PFSK-1 (cell line): ENCODE measurements around the gene ZNF418.

Experiments
- FOXP2 ChIP-seq: optimal IDR thresholded peaks from 2 replicates; pipeline ENCODE3; 2011; ENCODE audit warnings: borderline replicate concordance, control low read depth, inconsistent platforms; ENCODE audit not compliant: insufficient read depth; ENCODE audit errors: extremely low read length, extremely low read depth
- POLR2AphosphoS5 ChIP-seq: IDR thresholded peaks from 2 replicates; pipeline ENCODE4 v1.6.1; 2012; ENCODE audit warnings: low read depth, mild to moderate bottlenecking, control low read depth, low read length, moderate library complexity
- SIN3A ChIP-seq: IDR thresholded peaks from 2 replicates; pipeline ENCODE4 v1.6.1; 2012; ENCODE audit warnings: mild to moderate bottlenecking, low read length, moderate library complexity, borderline replicate concordance; ENCODE audit not compliant: insufficient read depth
- TAF1 ChIP-seq: IDR thresholded peaks from 2 replicates; pipeline ENCODE4 v1.6.1; 2012; ENCODE audit warnings: low read length, control low read depth, borderline replicate concordance; ENCODE audit not compliant: insufficient read depth

DNA sequence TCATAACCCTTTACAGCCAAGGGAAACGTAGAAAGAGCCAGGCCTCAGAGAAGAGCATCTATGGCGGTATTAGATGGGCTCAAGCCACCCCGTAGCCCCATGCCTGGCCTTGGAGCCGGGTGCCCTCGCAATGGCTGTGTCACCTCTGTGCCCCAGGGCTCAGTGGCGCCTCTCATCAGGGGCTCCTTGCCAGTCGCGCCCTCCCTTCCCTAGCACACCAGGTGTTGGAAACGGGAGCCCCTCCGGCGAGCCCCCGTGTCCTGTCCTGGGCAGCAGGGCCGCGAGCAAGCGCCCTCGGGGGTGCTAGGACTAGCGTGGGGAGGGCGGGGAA, 11.9 kb upstream of the ZNF418 start:
- TF ChIP-seq POLR2AphosphoS5: no peak
- TF ChIP-seq TAF1: no peak
- no peak for TF ChIP-seq SIN3A
- TF ChIP-seq FOXP2: no peak
